ENCODE measurements around the gene GIPR.
"Not testable (repeated sequence)": the region's sequence is repeated elsewhere in the genome, so short reads cannot be mapped to it uniquely, and the experiment has no call there.

Gene GIPR

DNA sequence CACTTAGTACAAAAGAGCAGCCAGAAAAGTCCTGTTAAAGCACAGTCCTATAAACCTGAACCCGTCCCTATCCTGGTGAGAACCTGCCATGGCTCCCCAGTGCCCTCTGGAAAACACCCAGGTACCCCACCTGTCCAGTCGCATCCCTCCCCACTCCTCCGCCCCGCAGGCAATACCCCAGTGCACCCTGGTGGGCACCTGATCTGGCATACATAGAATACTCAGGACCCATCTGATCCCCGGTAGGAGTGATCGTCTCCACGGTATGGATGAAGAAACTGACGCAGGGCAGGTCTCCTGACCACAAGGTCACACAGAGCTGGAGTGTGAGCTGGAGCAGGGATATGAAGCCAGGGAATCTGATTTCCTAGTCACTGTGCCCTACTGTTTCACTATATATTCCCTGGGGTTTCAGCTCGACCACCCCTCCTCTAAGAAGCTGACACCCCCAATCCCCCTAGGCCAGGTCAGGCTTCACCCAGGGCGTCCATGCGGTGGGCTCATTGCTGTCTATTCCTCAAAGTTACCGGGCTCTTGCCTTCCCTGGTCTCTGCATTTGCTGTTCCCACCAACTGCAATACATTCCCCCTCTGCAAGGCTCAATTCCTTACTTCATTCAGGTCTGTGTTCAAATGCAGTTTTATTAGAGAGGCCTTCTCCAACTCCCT lies 50.1 kb downstream of the GIPR start:
- peak overlapping the region; percentile 92 for H3K27ac ChIP-seq
- CTCF ChIA-PET: interaction anchor here (0.5 to 1.9 kb wide), 6 partner anchors 11 to 121 kb away, joined by 3 to 9 read pairs (median 4); partner anchors contain the start of genes QPCTL and SNRPD2
- no peak for TF ChIP-seq CTCF (conservative IDR thresholded peaks at IDR 0.05; ENCODE audit: low read depth)
- POLR2A ChIA-PET (ENCODE audit: low non-redundant PET): interaction anchor here (0.6 to 1.5 kb wide), 3 partner anchors 49 to 277 kb away, joined by 3 to 11 read pairs (median 3); partner anchors contain the start of genes CCDC61 and SIX5
- DNase-seq (ENCODE audit: low spot score): no peak

- CTCF ChIA-PET: interaction anchor here (1.4 kb wide), 1 partner anchor 26 kb away, joined by 4 read pairs; no protein-coding TSS in a partner anchor
- peak overlapping the region; percentile 90 for H3K27ac ChIP-seq
- POLR2A ChIA-PET (ENCODE audit: low non-redundant PET): interaction anchor here (0.6 to 0.7 kb wide), 2 partner anchors 13 to 29 kb away, joined by 5 read pairs; no protein-coding TSS in a partner anchor
- DNase-seq (ENCODE audit: low spot score): not testable (repeated sequence)
Observed at GRCh38 chr19:45720065-45720464, 52.0 kb downstream of the GIPR start.

GRCh38 chr19:45728683-45729082 lies 60.7 kb downstream of the GIPR start:
- peak overlapping the region; percentile 86 for H3K27ac ChIP-seq
- POLR2A ChIA-PET (ENCODE audit: low non-redundant PET); DNase-seq (ENCODE audit: low spot score): not testable (repeated sequence)
- CTCF ChIA-PET: interaction anchor here (0.7 kb wide), 1 partner anchor 11 kb away, joined by 4 read pairs; no protein-coding TSS in a partner anchor

DNA sequence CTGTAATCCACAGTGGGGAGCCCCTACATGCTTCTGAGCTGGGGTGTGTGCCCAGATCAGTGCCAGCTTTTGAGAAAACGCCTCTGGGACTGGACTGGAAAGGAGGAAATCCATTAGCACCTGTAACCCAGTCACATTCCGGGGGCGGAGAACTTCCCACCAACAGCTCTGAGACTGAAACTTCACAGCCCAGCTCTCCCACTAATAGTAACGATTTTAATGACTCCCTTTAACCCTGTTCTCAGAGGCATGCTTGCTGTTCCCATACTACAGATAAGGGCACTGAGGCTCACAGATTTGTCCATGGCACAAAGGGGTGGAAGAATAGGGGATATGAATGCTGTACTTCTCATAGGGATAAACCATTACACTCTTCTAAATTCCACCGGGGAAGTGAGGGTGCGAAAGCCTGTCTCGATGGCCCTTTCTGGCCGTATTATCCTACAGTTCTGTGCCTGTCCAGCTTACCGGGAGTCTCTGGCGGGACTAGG lies 61.8 kb downstream of the GIPR start:
- peak overlapping the region; percentile 86 for H3K27ac ChIP-seq
- CTCF ChIA-PET: no interaction called here
- peak; percentile 18 for DNase-seq (ENCODE audit: low spot score)
- TF ChIP-seq CTCF (conservative IDR thresholded peaks at IDR 0.05; ENCODE audit: low read depth): no peak
- POLR2A ChIA-PET (ENCODE audit: low non-redundant PET): interaction anchor here (1.3 kb wide), 1 partner anchor 39 kb away, joined by 5 read pairs; the partner anchor contains the start of gene SIX5

- peak; percentile 96 for DNase-seq (ENCODE audit: low spot score)
- ChIA-PET POLR2A (ENCODE audit: low non-redundant PET) (interaction anchor here (0.6 to 1.3 kb wide), 2 partner anchors 34 to 38 kb away, joined by 5 read pairs; partner anchors contain the start of gene SIX5), CTCF (interaction anchor here (0.7 kb wide), 2 partner anchors 39 to 250 kb away, joined by 3 read pairs; partner anchors contain the start of gene SIX5)
- no peak for TF ChIP-seq CTCF (conservative IDR thresholded peaks at IDR 0.05; ENCODE audit: low read depth)
- peak within 1 kb of the TSS; percentile 86 for H3K27ac ChIP-seq
Observed at GRCh38 chr19:45730368-45731288, 62.6 kb downstream of the GIPR start, which contains the start of gene FBXO46. FBXO46 (minus strand) TSS chr19:45730896; CDS start chr19:45713495, 17,401 bp downstream.

Data from RWPE1 (cell line).